ENCODE data around the gene OR2D2.

GRCh38 chr11:6888830-6889229 is 3.5 kb downstream of the OR2D2 start:
- TF ChIP-seq PATZ1 (CRISPR knock-in tag; IDR thresholded peaks at IDR 0.05; ENCODE audit: borderline replicate concordance) (no peak), ARNTL (CRISPR knock-in tag; IDR thresholded peaks at IDR 0.05; ENCODE audit: borderline replicate concordance, low read depth) (no peak), CSDC2 (CRISPR knock-in tag; IDR thresholded peaks at IDR 0.05) (no peak), ZNF70 (CRISPR knock-in tag; IDR thresholded peaks at IDR 0.05) (no peak), ZNF565 (CRISPR knock-in tag; conservative IDR thresholded peaks at IDR 0.05; ENCODE audit: low read depth) (no peak), CREB5 (CRISPR knock-in tag; IDR thresholded peaks at IDR 0.05; ENCODE audit: low read depth) (no peak), TOX (CRISPR knock-in tag; IDR thresholded peaks at IDR 0.05; ENCODE audit: borderline replicate concordance) (no peak), ZNF8 (CRISPR knock-in tag; IDR thresholded peaks at IDR 0.05) (no peak), ZFP3 (CRISPR knock-in tag; IDR thresholded peaks at IDR 0.05) (no peak), OSR1 (CRISPR knock-in tag; IDR thresholded peaks at IDR 0.05) (no peak), TSHZ2 (CRISPR knock-in tag; IDR thresholded peaks at IDR 0.05) (no peak)
